NCI-H748 (cell line): ENCODE data around the gene SFTPD.
A peak's percentile ranks its signal among the peaks of the same experiment; 100 is the strongest.
"Not testable (repeated sequence)": the region's sequence is repeated elsewhere in the genome, so short reads cannot be mapped to it uniquely, and the experiment has no call there.

Source experiments
- DNase-seq: peaks from one replicate; lab custom pipeline; 2025; ENCODE audit not compliant: unreplicated experiment; lab: John Stamatoyannopoulos, UW

SFTPD gene

DNA sequence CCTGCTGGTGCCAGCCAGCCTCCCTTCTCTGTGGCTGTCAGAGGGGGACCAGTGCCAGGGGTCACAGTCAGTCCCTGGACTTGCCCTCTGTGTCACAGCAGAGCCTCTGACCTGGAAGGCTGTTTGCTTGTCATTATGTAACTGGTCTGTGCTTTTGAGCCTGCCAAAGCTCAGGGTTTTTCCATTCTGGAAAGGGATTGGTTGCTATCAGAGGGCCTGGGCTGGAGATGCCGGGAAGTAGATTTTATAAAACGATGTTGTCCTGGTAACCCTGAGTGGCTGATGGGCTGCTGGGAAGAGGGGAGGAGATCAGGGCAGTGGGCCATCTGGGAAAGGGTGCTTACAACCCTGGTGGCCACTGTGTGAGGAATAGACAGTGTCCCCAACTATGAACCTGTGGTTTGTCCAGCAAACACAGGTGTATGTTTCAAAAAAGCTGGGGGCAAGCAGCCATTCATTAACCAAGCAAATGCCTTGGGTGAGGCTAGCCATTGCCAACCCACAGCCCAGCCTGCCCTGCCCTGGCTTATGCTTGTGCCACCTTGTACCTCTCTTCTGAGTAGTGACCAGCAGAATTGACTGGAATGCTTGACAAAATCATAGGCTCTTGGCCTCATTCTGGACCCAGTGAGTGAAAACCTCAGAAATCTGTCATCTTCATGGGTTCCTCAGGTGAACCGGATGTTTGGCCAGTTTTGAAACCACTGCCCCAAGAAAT is 21.6 kb downstream of the SFTPD start:
- DNase-seq = no peak

GRCh38 chr10:79926037-79926436 is 22.9 kb downstream of the SFTPD start:
- no peak for DNase-seq

DNA sequence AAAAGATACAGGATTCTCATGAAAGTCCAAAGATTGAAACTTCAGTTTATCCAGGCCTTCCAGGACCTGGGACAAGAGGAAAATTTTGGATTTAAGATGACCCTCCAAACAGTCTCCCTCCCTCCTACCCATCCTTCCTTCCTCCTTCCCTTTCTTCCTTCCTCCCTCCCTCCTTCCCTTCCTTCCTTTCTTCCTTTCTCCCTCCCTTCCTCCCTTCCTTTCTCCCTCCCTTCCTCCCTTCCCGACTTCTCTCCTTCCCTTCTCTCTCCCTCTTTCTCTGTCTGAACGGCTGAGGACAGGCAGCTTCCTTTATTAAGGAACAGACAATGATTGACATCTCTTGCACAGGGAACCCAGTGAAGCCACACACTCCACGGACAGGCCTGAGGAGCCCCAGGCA is 23.3 kb downstream of the SFTPD start:
- DNase-seq = no peak

GRCh38 chr10:79923669-79924068 is 25.2 kb downstream of the SFTPD start:
- no peak for DNase-seq

- DNase-seq = no peak
Measured at GRCh38 chr10:79923145-79923544, 25.8 kb downstream of the SFTPD start.

- DNase-seq = not testable (repeated sequence)
Measured at GRCh38 chr10:79922011-79922412, 26.9 kb downstream of the SFTPD start.

GRCh38 chr10:79915838-79916237 is 33.1 kb downstream of the SFTPD start:
- not testable (repeated sequence) for DNase-seq

- DNase-seq = not testable (repeated sequence)
Measured at GRCh38 chr10:79914512-79914911, 34.4 kb downstream of the SFTPD start.

DNA sequence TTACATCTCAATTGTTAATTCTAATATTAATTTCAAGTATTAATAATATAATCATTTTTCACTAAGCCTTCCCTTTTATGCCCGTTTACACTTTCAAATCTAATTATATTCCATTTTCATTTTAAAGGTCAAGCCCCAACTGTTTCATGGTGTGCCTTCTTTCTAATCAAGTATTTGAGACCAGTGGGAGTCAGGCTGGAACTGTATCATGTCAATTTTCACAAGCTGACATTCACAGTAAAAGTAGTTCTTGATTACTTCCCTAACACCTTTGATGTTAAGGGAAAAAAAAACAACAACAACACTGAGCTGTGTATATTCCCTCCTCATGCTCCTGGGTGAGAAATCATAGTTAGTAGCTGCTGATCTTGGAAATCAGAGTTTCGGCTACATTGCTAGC is 38.1 kb downstream of the SFTPD start:
- DNase-seq = no peak

- no peak for DNase-seq
Measured at GRCh38 chr10:79910344-79910743, 38.6 kb downstream of the SFTPD start.

DNA sequence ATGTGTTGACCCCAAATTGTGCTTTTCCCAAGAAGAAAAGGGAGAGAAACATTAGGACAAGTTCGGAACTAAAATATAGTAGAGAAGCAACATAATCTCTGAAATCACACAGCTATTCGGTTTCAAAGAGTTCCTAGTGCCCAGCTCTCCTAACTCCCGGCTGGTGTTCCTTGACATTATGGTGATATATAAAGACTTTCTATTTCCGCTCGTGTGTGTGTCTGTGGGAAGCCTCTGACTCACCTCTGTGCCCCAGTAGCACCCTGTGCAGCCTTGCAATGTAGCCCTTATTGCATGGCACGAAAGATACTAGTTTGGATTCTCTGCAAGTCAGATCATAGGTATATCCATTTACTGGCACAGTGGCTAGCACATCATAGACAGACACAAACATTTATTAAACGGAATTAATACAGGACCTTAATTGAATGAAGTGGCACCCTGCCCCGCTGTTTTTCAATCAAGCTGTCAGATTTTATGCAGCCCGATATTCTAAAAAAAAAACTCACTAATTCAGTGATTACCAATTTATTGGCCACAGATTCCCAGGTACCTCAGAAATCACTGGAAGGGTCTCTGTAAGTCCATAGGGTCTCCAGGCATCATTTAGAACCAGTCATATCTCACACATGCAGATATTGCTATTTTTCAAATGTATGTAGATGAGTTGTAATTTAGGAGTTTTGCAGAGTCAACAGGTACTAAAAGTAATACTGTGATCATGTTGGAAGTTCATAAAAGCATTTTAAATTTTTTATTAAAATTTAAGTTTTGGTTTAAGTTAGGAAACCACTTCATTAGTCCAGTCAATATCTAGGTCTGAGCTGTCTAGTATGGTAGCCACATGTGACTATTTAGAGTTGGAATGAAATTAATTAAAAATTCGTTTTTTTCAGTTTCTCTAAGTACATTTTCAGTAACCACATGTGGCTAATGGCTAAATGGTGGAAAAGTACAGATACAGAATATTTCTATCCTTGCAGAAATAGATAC is 43.3 kb downstream of the SFTPD start:
- peak; percentile 17 for DNase-seq

DNA sequence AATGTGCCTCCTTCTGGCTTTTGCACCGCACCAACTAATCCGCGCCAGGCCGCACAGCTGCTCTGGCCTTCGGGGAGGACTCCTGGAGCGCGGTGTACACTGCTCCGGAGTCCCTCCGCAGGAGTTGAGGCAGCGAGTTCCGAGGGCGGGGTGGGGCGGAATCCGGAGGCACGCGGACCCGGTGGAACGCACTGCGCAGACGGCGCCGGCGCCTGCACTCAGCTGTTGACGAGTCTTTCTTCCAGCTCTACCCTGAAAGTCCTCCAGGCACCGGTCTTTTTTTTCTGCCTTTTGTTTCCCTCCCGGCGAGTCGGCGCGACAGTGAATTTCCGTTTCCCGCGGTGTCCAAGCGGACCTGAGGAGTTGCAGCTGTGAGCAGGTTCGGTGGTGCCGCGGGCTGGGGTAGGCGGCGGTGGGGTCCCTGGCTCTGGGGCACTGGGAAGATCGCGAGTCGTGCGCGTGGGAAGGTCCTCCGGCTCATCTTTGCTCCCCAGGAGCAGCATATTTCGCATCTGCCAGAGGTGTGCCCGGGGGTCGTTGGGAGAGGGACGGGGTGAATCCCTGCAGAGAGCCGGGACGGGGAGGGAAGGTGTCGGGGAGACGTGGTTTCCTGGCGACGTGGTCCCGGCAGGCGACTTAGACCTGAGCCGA is 44.1 kb downstream of the SFTPD start:
- peak; percentile 57 for DNase-seq

- not testable (repeated sequence) for DNase-seq
Measured at GRCh38 chr10:79901571-79901970, 47.3 kb downstream of the SFTPD start.

DNA sequence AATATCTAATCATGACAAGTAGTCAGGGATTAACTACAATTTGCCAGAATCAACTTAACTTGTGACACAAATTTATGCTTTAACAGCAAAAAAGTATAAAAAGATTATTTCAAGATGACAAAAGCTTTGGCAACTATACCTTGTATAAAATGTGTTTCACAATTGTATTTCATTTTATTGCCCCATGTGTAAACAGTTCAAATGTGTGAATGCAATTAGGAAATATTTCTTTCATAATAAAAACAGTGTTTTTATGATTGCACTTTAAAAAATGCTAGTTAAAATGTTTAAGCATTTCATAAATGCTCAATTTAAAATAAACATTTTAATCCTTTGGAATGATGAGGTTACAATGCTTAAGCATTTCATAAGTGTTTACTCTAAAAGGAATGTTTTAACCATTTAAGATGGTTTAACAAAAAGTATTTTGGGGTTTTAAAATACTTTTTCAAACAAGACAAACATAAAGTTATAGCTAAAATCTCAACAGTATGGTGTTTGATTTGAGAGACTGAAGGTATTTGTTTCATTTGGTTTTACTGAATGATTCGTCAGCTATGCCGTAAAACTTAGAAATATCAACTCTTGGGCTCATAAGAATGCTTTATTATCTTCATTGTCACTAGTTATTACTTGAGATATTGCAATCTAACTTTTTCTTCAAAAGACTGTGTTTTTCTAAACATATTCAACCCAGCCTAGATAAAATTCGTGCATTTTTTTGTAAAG is 50.1 kb downstream of the SFTPD start:
- DNase-seq = no peak

- not testable (repeated sequence) for DNase-seq
Measured at GRCh38 chr10:79892896-79893295, 56.0 kb downstream of the SFTPD start.

- no peak for DNase-seq
Measured at GRCh38 chr10:79890469-79890868, 58.4 kb downstream of the SFTPD start.

DNA sequence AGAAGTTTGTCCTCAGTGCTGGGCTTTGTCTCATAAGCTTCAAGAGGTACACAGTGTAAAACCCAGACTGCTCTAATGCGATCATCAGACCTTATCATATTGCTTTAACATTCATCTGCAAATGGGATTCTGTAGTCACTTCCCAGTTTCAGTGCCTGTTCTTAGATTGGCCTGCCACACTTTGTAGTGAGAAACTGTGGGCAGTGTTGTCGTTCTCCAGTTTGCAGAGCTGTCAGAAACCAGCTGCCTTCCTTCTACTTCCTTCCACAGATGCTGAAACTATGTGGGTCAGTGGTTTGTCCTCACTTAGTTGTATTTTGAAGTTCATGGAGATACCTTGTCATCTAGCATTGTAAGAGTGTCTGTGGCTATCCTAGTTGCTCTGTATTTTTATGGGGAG is 59.9 kb downstream of the SFTPD start:
- not testable (repeated sequence) for DNase-seq
